ENCODE results near the gene ITM2B. TPM values are rescaled to one million over a fixed set of nuclear protein-coding genes. Genes with fewer than 3 reads are reported as not detected.

The ITM2B gene
- total and polyA plus RNA-seq, 4 donors, result 114 to 379 (median 202) TPM

DNA sequence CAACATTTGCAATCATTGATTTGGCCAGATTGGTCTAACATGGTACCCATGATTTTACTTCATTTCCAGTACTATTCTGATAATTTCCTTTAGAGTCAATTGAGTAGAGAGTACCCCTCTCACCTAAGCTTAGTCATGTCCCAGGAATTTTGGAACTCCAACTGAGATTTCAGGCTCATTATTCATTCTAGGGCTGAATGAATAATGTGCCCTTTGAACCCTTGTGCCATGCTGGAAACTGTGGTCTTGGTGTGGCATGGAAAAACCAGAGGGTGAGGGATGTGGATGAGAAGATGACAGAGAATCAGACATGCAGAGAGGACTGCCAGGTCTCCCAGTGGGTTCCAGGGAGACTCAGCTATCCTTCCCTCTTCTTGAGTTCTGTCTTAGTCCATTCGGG is 30.2 kb downstream of the ITM2B start:
- WGBS, result 98% methylated on average over 1 of the region's 1 CpG
- no peaks in the 10 kb centered on the region for H3K9me3 ChIP-seq (ENCODE audit: control insufficient read depth in 4 of 4, low read length in 3 of 4)
- TF ChIP-seq EGR1 (IDR thresholded peaks at IDR 0.05; ENCODE audit: low read depth in 2 of 2) (no peak), JUND (IDR thresholded peaks at IDR 0.05) (no peak), FOXA2 (IDR thresholded peaks at IDR 0.05) (no peak), YY1 (IDR thresholded peaks at IDR 0.05) (no peak), SP1 (IDR thresholded peaks at IDR 0.05) (no peak), TAF1 (conservative IDR thresholded peaks at IDR 0.05) (no peak), RAD21 (IDR thresholded peaks at IDR 0.05) (no peak), GABPA (IDR thresholded peaks at IDR 0.05 in 1 of 2, conservative IDR thresholded peaks at IDR 0.05 in 1 of 2) (no peak), HNF4G (IDR thresholded peaks at IDR 0.05) (no peak)
- TF ChIP-seq, protein P1, sequence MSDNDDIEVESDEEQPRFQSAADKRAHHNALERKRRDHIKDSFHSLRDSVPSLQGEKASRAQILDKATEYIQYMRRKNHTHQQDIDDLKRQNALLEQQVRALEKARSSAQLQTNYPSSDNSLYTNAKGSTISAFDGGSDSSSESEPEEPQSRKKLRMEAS (IDR thresholded peaks at IDR 0.05), result no peak
- TF ChIP-seq, protein P2, sequence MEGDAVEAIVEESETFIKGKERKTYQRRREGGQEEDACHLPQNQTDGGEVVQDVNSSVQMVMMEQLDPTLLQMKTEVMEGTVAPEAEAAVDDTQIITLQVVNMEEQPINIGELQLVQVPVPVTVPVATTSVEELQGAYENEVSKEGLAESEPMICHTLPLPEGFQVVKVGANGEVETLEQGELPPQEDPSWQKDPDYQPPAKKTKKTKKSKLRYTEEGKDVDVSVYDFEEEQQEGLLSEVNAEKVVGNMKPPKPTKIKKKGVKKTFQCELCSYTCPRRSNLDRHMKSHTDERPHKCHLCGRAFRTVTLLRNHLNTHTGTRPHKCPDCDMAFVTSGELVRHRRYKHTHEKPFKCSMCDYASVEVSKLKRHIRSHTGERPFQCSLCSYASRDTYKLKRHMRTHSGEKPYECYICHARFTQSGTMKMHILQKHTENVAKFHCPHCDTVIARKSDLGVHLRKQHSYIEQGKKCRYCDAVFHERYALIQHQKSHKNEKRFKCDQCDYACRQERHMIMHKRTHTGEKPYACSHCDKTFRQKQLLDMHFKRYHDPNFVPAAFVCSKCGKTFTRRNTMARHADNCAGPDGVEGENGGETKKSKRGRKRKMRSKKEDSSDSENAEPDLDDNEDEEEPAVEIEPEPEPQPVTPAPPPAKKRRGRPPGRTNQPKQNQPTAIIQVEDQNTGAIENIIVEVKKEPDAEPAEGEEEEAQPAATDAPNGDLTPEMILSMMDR (IDR thresholded peaks at IDR 0.05; ENCODE audit: low read depth, low read length, missing input control), result no peak
- peaks cover 4 to 49% (median 41%) of the 10 kb centered on the region in 4 donors for H3K36me3 ChIP-seq (ENCODE audit: control insufficient read depth in 4 of 4, insufficient read depth in 3 of 4, low read depth in 1 of 4, low read length in 3 of 4)
- no peak for DNase-seq (ENCODE audit: low spot score)
- H3K27me3 ChIP-seq (ENCODE audit: control insufficient read depth in 4 of 4, insufficient read depth in 4 of 4, low read length in 3 of 4), result no peaks in the 10 kb centered on the region
- H3K4me3 ChIP-seq (ENCODE audit: low read depth in 1 of 3, low read length in 3 of 3), result no peak overlapping the region
- H3K27ac ChIP-seq (ENCODE audit: low read depth in 1 of 2, low read length in 2 of 2), result no peak overlapping the region
- no peaks in the 10 kb centered on the region for H3K4me1 ChIP-seq (ENCODE audit: control insufficient read depth in 4 of 4, insufficient read depth in 4 of 4, low read length in 3 of 4)
- no peak overlapping the region for H3K9ac ChIP-seq (ENCODE audit: low read depth in 1 of 2, low read length in 2 of 2)

DNA sequence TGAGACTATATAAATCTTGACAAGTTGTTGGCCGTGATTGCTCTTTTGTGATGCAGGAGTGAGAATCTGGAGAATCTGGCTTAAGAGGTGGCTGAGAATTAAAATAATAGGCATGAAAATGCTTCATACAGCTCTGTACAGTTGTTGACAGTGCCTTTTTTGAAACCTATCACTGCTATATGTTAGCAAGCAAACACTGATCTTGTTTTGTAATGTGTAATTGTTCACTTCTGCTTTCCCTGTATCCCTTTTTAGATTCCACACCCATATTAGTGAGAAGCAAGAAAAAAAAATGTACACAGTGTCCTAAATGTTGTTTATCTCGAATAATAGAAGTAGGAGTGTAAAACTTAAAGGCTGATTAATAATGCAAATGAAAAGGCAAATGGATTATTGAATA is 31.1 kb downstream of the ITM2B start:
- Histone ChIP-seq H3K9ac (ENCODE audit: low read depth in 1 of 2, low read length in 2 of 2) (no peak overlapping the region), H3K27ac (ENCODE audit: low read depth in 1 of 2, low read length in 2 of 2) (no peak overlapping the region), H3K4me3 (ENCODE audit: low read depth in 1 of 3, low read length in 3 of 3) (no peak overlapping the region), H3K27me3 (ENCODE audit: control insufficient read depth in 4 of 4, insufficient read depth in 4 of 4, low read length in 3 of 4) (no peaks in the 10 kb centered on the region), H3K9me3 (ENCODE audit: control insufficient read depth in 4 of 4, low read length in 3 of 4) (no peaks in the 10 kb centered on the region), H3K36me3 (ENCODE audit: control insufficient read depth in 4 of 4, insufficient read depth in 3 of 4, low read depth in 1 of 4, low read length in 3 of 4) (peaks cover 4 to 43% (median 34%) of the 10 kb centered on the region in 4 donors), H3K4me1 (ENCODE audit: control insufficient read depth in 4 of 4, insufficient read depth in 4 of 4, low read length in 3 of 4) (no peaks in the 10 kb centered on the region)
- no peak for DNase-seq (ENCODE audit: low spot score)
- 92% methylated on average over 2 of the region's 2 CpGs for WGBS
- TF ChIP-seq, protein P1 (IDR thresholded peaks at IDR 0.05), result no peak
- no peak for TF ChIP-seq HNF4A (conservative IDR thresholded peaks at IDR 0.05)
- TF ChIP-seq HNF4G (IDR thresholded peaks at IDR 0.05), result no peak
- TF ChIP-seq, protein P3, sequence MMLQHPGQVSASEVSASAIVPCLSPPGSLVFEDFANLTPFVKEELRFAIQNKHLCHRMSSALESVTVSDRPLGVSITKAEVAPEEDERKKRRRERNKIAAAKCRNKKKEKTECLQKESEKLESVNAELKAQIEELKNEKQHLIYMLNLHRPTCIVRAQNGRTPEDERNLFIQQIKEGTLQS (IDR thresholded peaks at IDR 0.05), result no peak

DNA sequence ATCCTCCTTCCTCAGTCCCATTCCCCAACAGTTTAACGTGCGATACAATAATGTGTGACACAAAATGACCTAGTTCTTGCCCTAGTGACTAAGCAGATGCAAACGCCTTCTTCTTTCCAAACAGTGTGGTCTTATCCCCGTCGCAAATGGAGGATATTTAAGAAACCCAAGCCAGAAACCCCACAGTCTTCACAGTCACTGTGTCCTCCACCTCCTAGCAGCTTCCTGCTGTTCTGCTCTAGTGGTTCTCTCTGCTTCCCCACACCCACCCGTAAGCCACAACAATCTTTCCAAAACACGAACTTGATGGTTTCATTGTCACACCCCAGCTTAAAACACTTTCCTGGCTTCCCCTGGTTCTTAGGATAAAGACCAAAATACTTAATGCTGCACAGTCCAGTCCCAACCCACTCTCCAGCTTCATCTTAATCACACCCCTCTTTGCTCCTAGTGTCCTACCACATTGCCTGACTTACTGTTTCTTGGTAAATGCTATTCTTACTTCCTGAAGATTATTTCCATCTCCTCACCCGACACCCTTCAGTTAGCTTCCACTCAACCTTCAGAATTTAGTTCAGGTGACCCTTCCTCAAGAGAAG is 32.3 kb downstream of the ITM2B start:
- Histone ChIP-seq H3K9ac (ENCODE audit: low read depth in 1 of 2, low read length in 2 of 2) (no peak overlapping the region), H3K27ac (ENCODE audit: low read depth in 1 of 2, low read length in 2 of 2) (no peak overlapping the region), H3K4me3 (ENCODE audit: low read depth in 1 of 3, low read length in 3 of 3) (no peak overlapping the region), H3K4me1 (ENCODE audit: control insufficient read depth in 4 of 4, insufficient read depth in 4 of 4, low read length in 3 of 4) (no peaks in the 10 kb centered on the region), H3K9me3 (ENCODE audit: control insufficient read depth in 4 of 4, low read length in 3 of 4) (no peaks in the 10 kb centered on the region), H3K27me3 (ENCODE audit: control insufficient read depth in 4 of 4, insufficient read depth in 4 of 4, low read length in 3 of 4) (no peaks in the 10 kb centered on the region), H3K36me3 (ENCODE audit: control insufficient read depth in 4 of 4, insufficient read depth in 3 of 4, low read depth in 1 of 4, low read length in 3 of 4) (peaks cover 4 to 37% (median 34%) of the 10 kb centered on the region in 4 donors)
- no peak for DNase-seq (ENCODE audit: low spot score)
- no peak for TF ChIP-seq FOXA1 (IDR thresholded peaks at IDR 0.05)
- TF ChIP-seq HNF4G (IDR thresholded peaks at IDR 0.05), result no peak
- TF ChIP-seq, protein P4, sequence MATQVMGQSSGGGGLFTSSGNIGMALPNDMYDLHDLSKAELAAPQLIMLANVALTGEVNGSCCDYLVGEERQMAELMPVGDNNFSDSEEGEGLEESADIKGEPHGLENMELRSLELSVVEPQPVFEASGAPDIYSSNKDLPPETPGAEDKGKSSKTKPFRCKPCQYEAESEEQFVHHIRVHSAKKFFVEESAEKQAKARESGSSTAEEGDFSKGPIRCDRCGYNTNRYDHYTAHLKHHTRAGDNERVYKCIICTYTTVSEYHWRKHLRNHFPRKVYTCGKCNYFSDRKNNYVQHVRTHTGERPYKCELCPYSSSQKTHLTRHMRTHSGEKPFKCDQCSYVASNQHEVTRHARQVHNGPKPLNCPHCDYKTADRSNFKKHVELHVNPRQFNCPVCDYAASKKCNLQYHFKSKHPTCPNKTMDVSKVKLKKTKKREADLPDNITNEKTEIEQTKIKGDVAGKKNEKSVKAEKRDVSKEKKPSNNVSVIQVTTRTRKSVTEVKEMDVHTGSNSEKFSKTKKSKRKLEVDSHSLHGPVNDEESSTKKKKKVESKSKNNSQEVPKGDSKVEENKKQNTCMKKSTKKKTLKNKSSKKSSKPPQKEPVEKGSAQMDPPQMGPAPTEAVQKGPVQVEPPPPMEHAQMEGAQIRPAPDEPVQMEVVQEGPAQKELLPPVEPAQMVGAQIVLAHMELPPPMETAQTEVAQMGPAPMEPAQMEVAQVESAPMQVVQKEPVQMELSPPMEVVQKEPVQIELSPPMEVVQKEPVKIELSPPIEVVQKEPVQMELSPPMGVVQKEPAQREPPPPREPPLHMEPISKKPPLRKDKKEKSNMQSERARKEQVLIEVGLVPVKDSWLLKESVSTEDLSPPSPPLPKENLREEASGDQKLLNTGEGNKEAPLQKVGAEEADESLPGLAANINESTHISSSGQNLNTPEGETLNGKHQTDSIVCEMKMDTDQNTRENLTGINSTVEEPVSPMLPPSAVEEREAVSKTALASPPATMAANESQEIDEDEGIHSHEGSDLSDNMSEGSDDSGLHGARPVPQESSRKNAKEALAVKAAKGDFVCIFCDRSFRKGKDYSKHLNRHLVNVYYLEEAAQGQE (IDR thresholded peaks at IDR 0.05), result no peak
- TF ChIP-seq RXRA (IDR thresholded peaks at IDR 0.05), result no peak
- 82% methylated on average over 8 of the region's 8 CpGs for WGBS
